HFFc6 (cell line): ENCODE results near the gene TMEM11. TPM values are rescaled to one million over a fixed set of nuclear protein-coding genes. Genes with fewer than 3 reads are reported as not detected.

ENCODE experiments used
- DNase-seq: peaks from one replicate; pipeline ENCODE4 v3.0.0-alpha.2; 2018
- H3K27ac Mint-ChIP-seq: 2 replicates; pipeline ENCODE4 v1.8.0; 2020; ENCODE audit warnings: mild to moderate bottlenecking, mixed read lengths
- H3K27me3 Mint-ChIP-seq: 2 replicates; pipeline ENCODE4 v1.8.0; 2021; ENCODE audit warnings: mild to moderate bottlenecking, moderate library complexity, mixed read lengths; ENCODE audit not compliant: insufficient read depth
- H3K36me3 Mint-ChIP-seq: 2 replicates; pipeline ENCODE4 v1.8.0; 2021; ENCODE audit warnings: low read depth, mixed read lengths
- H3K4me1 Mint-ChIP-seq: 2 replicates; pipeline ENCODE4 v1.8.0; 2020; ENCODE audit warnings: low read depth, mixed read lengths
- H3K4me3 Mint-ChIP-seq: 2 replicates; pipeline ENCODE4 v1.8.0; 2020; ENCODE audit warnings: mild to moderate bottlenecking, moderate library complexity, mixed read lengths
- H3K9me3 Mint-ChIP-seq: 2 replicates; pipeline ENCODE4 v1.8.0; 2020; ENCODE audit warnings: mild to moderate bottlenecking, mixed read lengths
- total RNA-seq, 6 experiments: library from RNA; stranded (reverse); fragmentation: NEBNext Ultra II Directional; extraction: Animal tissue kit (Norgen Biotek cat#: 25700); gene quantifications; 2 replicates in 1 of 6; 3 replicates in 5 of 6; pipeline ENCODE4 v1.2.3, GENCODE V29; 2021
- TF ChIP-seq, protein P1 (sequence below): fragments of 200-600 bp; sonication (generic); IDR thresholded peaks from 2 replicates; pipeline ENCODE4 v1.5.0; 2021; ENCODE audit warnings: antibody characterized with exemption, mild to moderate bottlenecking

The TMEM11 gene
- total RNA-seq, 6 experiments from 2014 or later, result 32.5 to 37.6 (median 33.9) TPM

GRCh38 chr17:21177401-21177800 is 36.6 kb downstream of the TMEM11 start:
- Mint-ChIP-seq H3K4me3 (no peak overlapping the region), H3K9me3 (no peaks in the 10 kb centered on the region), H3K27ac (no peak overlapping the region), H3K36me3 (peaks cover 5% of the 10 kb centered on the region; the same call in 1 of the 2 replicates), H3K4me1 (peaks cover 14% of the 10 kb centered on the region), H3K27me3 (no peaks in the 10 kb centered on the region; the same call in 1 of the 2 replicates)
- TF ChIP-seq, protein P1, sequence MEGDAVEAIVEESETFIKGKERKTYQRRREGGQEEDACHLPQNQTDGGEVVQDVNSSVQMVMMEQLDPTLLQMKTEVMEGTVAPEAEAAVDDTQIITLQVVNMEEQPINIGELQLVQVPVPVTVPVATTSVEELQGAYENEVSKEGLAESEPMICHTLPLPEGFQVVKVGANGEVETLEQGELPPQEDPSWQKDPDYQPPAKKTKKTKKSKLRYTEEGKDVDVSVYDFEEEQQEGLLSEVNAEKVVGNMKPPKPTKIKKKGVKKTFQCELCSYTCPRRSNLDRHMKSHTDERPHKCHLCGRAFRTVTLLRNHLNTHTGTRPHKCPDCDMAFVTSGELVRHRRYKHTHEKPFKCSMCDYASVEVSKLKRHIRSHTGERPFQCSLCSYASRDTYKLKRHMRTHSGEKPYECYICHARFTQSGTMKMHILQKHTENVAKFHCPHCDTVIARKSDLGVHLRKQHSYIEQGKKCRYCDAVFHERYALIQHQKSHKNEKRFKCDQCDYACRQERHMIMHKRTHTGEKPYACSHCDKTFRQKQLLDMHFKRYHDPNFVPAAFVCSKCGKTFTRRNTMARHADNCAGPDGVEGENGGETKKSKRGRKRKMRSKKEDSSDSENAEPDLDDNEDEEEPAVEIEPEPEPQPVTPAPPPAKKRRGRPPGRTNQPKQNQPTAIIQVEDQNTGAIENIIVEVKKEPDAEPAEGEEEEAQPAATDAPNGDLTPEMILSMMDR, result no peak
- no peak for DNase-seq

GRCh38 chr17:21176773-21177395 is 37.1 kb downstream of the TMEM11 start:
- no peak overlapping the region for H3K4me3 Mint-ChIP-seq
- H3K36me3 Mint-ChIP-seq, result peaks cover 5% of the 10 kb centered on the region; the same call in 1 of the 2 replicates
- DNase-seq, result no peak
- TF ChIP-seq, protein P1, result no peak
- H3K4me1 Mint-ChIP-seq, result peaks cover 14% of the 10 kb centered on the region
- H3K9me3 Mint-ChIP-seq, result no peaks in the 10 kb centered on the region
- no peaks in the 10 kb centered on the region; the same call in 1 of the 2 replicates for H3K27me3 Mint-ChIP-seq
- H3K27ac Mint-ChIP-seq, result no peak overlapping the region

DNA sequence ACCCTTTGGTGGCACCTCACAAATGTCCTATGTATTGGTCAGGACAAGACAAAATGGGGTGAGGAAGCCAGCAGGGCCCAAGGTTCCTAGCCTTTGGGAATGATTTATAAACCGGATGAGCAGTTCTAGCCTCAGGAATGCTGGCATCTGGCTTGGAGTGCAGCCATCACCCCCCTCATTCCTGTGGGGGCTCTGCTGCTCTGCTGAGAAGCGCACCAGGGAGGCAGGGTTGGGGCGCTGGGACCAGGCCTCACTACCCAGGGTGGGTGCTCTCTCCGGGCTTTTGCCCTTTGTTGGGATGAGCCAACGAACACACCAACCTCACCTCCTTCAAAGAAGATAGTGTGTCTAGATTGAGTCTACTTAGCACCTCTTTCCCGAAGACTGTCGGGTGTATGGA is 39.2 kb downstream of the TMEM11 start:
- Mint-ChIP-seq H3K27me3 (no peaks in the 10 kb centered on the region; the same call in 1 of the 2 replicates), H3K36me3 (peaks cover 5% of the 10 kb centered on the region; the same call in 1 of the 2 replicates), H3K9me3 (no peaks in the 10 kb centered on the region), H3K4me3 (peak overlapping the region; percentile 31), H3K27ac (peak overlapping the region; percentile 77), H3K4me1 (peaks cover 14% of the 10 kb centered on the region)
- TF ChIP-seq, protein P1, result no peak
- peak; percentile 24 for DNase-seq

DNA sequence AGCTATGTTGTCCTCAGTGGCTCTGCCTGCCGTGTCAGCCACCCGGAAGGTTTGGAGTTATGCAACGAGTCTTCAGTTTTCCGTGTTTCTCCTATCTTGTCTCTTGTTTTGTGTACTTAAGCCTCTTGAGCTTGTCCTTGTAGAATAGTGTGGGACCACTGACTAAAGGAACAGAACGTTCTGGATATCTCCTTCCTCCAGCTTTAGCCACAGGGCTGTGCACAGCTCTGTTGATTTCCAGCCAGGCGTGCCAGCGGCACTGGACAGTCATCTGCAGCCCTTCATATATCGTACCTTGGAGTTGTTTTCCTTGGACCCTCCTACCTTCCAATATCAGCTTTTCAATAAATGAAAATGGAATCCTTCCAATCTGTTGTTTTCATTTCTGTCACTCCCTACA is 39.8 kb downstream of the TMEM11 start:
- no peak for DNase-seq
- peaks cover 5% of the 10 kb centered on the region; the same call in 1 of the 2 replicates for H3K36me3 Mint-ChIP-seq
- H3K4me3 Mint-ChIP-seq, result peak overlapping the region; percentile 31
- peaks cover 14% of the 10 kb centered on the region for H3K4me1 Mint-ChIP-seq
- TF ChIP-seq, protein P1, result no peak
- H3K27me3 Mint-ChIP-seq, result no peaks in the 10 kb centered on the region; the same call in 1 of the 2 replicates
- H3K27ac Mint-ChIP-seq, result peak overlapping the region; percentile 77
- no peaks in the 10 kb centered on the region for H3K9me3 Mint-ChIP-seq

DNA sequence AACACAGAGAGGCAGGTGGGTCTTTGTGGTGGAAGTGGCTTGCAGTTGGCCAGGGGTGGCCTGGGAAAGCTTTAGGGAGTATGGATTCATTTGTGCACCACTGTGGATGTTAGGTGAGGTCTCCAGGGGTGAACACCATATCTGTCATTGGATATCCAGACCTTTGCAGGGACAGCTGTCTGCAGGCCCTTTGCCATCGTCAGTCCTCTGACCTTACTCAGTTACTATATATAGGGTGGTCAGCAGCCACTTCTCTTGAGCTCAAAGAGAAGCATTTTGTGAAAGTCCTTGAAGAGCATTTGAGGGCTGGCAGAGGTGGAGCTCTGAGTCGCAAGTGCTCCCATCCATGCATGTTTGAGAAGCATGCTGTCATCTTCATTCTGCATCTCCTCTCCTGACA is 40.4 kb downstream of the TMEM11 start:
- Mint-ChIP-seq H3K9me3 (no peaks in the 10 kb centered on the region), H3K27ac (no peak overlapping the region), H3K27me3 (no peaks in the 10 kb centered on the region; the same call in none of the 2 replicates), H3K36me3 (peaks cover 5% of the 10 kb centered on the region; the same call in 1 of the 2 replicates), H3K4me1 (peaks cover 14% of the 10 kb centered on the region), H3K4me3 (no peak overlapping the region)
- TF ChIP-seq, protein P1, result no peak
- no peak for DNase-seq
